ENCODE results near the gene DNAH11. TPM values are rescaled to one million over a fixed set of nuclear protein-coding genes. Genes with fewer than 3 reads are reported as not detected.

The DNAH11 gene
- total and polyA plus RNA-seq, 9 of the 15 experiments (the other 6 are each of a cell fraction or from before 2014, with no cell fraction given) = under 0.01 TPM; not detected in 7

DNA sequence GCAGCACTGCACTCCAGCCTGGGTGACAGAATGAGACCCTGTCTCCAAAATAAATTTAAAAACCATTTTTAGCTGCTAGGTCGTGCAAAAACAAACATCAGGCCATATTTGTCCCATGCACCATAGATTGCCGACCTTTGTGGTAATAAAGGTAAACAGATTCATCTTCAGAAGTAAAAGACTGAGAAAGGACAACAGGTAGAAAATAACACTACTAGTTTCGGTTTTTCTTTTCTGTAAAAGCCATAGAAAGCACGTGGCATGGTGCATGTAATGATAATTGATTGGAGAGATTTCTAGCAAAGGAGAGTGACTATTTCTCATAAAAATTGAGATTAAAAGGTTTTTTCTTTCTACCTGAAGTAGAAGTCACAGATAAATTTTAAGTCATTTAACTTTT, 93.9 kb downstream of the DNAH11 start (continued):
- TF ChIP-seq RERE (CRISPR knock-in tag; IDR thresholded peaks at IDR 0.05; ENCODE audit: borderline replicate concordance) (no peak), RAD21 (CRISPR knock-in tag; conservative IDR thresholded peaks at IDR 0.05 in 1 of 2, IDR thresholded peaks at IDR 0.05 in 1 of 2) (no peak), PRDM10 (IDR thresholded peaks at IDR 0.05; ENCODE audit: partially characterized antibody) (no peak), TAF7 (tag; IDR thresholded peaks at IDR 0.05) (no peak), FOXP1 (CRISPR knock-in tag; IDR thresholded peaks at IDR 0.05) (no peak), MBD2 (IDR thresholded peaks at IDR 0.05; ENCODE audit: borderline replicate concordance, low read depth) (no peak), ID3 (CRISPR knock-in tag; IDR thresholded peaks at IDR 0.05) (no peak), ID3 (tag; IDR thresholded peaks at IDR 0.05) (no peak), CGGBP1 (CRISPR knock-in tag; IDR thresholded peaks at IDR 0.05) (no peak), KAT7 (CRISPR knock-in tag; IDR thresholded peaks at IDR 0.05; ENCODE audit: borderline replicate concordance) (no peak), TEAD1 (CRISPR knock-in tag; IDR thresholded peaks at IDR 0.05) (no peak)
- TF ChIP-seq, protein P1, sequence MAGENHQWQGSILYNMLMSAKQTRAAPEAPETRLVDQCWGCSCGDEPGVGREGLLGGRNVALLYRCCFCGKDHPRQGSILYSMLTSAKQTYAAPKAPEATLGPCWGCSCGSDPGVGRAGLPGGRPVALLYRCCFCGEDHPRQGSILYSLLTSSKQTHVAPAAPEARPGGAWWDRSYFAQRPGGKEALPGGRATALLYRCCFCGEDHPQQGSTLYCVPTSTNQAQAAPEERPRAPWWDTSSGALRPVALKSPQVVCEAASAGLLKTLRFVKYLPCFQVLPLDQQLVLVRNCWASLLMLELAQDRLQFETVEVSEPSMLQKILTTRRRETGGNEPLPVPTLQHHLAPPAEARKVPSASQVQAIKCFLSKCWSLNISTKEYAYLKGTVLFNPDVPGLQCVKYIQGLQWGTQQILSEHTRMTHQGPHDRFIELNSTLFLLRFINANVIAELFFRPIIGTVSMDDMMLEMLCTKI (IDR thresholded peaks at IDR 0.05; ENCODE audit: partially characterized antibody) = no peak
- TF ChIP-seq, protein P2, sequence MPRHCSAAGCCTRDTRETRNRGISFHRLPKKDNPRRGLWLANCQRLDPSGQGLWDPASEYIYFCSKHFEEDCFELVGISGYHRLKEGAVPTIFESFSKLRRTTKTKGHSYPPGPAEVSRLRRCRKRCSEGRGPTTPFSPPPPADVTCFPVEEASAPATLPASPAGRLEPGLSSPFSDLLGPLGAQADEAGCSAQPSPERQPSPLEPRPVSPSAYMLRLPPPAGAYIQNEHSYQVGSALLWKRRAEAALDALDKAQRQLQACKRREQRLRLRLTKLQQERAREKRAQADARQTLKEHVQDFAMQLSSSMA (CRISPR knock-in tag; IDR thresholded peaks at IDR 0.05) = no peak

Data from K562 (cell line).